K562 (cell line): ENCODE data around the gene RIIAD1. TPM values are rescaled to one million over a fixed set of nuclear protein-coding genes. Genes with fewer than 3 reads are reported as not detected.

Experiments
- CREBBP ChIP-seq: IDR thresholded peaks from one replicate; pipeline ENCODE4 v1.6.1; 2012; ENCODE audit warnings: low read depth, mild to moderate bottlenecking, control low read depth, inconsistent platforms, low read length
- EGR1 ChIP-seq: fragments of 450-650 bp; conservative IDR thresholded peaks from 2 replicates; pipeline ENCODE4 v1.6.1; 2017; ENCODE audit warnings: mild to moderate bottlenecking
- HMG20B ChIP-seq: fragments of 250-450 bp; sonication (Bioruptor Pico); IDR thresholded peaks from 2 replicates; pipeline ENCODE4 v1.5.0; 2021; ENCODE audit warnings: mild to moderate bottlenecking
- JUN ChIP-seq, 2 experiments: sonication (generic) in 1 of 2; formaldehyde crosslinking in 1 of 2; IDR thresholded peaks; 2 replicates each; pipeline versions ENCODE4 v1.6.1 to v1.8.0; 2012 to 2022; ENCODE audit warnings: borderline replicate concordance in 2 of 2, mild to moderate bottlenecking in 2 of 2, improper control_type of control experiment in 1 of 2, low read depth in 1 of 2, low read length in 1 of 2, missing genetic modification reagents in 1 of 2
- JUND ChIP-seq, 2 experiments: IDR thresholded peaks; 2 replicates in 1 of 2; 3 replicates in 1 of 2; pipeline ENCODE4 v1.6.1; 2011; ENCODE audit warnings: borderline replicate concordance in 2 of 2, low read depth in 2 of 2, low read length in 2 of 2, improper control_type of control experiment in 1 of 2, missing biosample characterization in 1 of 2, missing genetic modification characterization in 1 of 2, missing genetic modification reagents in 1 of 2
- MIER1 ChIP-seq: fragments of 450-650 bp; IDR thresholded peaks from 2 replicates; pipeline ENCODE4 v1.6.1; 2016; ENCODE audit warnings: antibody characterized with exemption, mild to moderate bottlenecking, low read depth
- NCOA6 ChIP-seq: fragments of 450-650 bp; IDR thresholded peaks from 2 replicates; pipeline ENCODE4 v1.6.1; 2017; ENCODE audit warnings: mild to moderate bottlenecking
- PRMT5 ChIP-seq: sonication (generic); formaldehyde crosslinking; IDR thresholded peaks from 2 replicates; pipeline ENCODE4 v1.5.0; 2020; ENCODE audit warnings: missing genetic modification reagents
- PTTG1 ChIP-seq: fragments of 450-650 bp; IDR thresholded peaks from 2 replicates; pipeline ENCODE4 v1.6.1; 2016; ENCODE audit warnings: low read depth, mild to moderate bottlenecking, missing genetic modification characterization, missing compliant biosample characterization
- RFX1 ChIP-seq: fragments of 450-650 bp; IDR thresholded peaks from 2 replicates; pipeline ENCODE4 v1.6.1; 2016; ENCODE audit warnings: mild to moderate bottlenecking, moderate library complexity
- SMARCC2 ChIP-seq: fragments of 450-650 bp; IDR thresholded peaks from 2 replicates; pipeline ENCODE4 v1.6.1; 2017; ENCODE audit warnings: antibody characterized with exemption, moderate library complexity, mild to moderate bottlenecking, low read depth
- TCFL5 ChIP-seq: fragments of 250-450 bp; sonication (Bioruptor Pico); conservative IDR thresholded peaks from 2 replicates; pipeline ENCODE4 v1.6.1; 2021; ENCODE audit warnings: mild to moderate bottlenecking, moderate library complexity, matching md5 sums
- ZNF140 ChIP-seq: fragments of 250-450 bp; sonication (Bioruptor Pico); IDR thresholded peaks from 2 replicates; pipeline ENCODE4 v1.8.0; 2021; ENCODE audit warnings: moderate library complexity, mild to moderate bottlenecking, inconsistent platforms
- polyA plus RNA-seq, 8 experiments: library from polyadenylated mRNA; depleted of rRNA in 4 of 8; stranded (reverse) in 5 of 8; unstranded in 3 of 8; fragments of >200 nt; fragmentation: Nextera tagmentation in 2 of 8; fragmentation: Illumina TruSeq in 1 of 8; extraction: Ambion mirVana in 2 of 8; extraction: Trizol in 1 of 8; gene quantifications; 2 replicates each; pipeline versions ENCODE4 v1.2.1 to v1.2.3, GENCODE V29; 2011 to 2014; ENCODE audit warnings: inconsistent platforms in 1 of 8, missing spikeins in 1 of 8
- total RNA-seq, 7 experiments: library from RNA; depleted of rRNA in 6 of 7; stranded (reverse); fragments of >200 nt in 6 of 7; fragmentation: Illumina TruSeq in 2 of 7; extraction: Trizol in 2 of 7; gene quantifications; 2 replicates each; pipeline versions ENCODE4 v1.2.1 to v1.2.3, GENCODE V29; 2011 to 2021; ENCODE audit warnings: low replicate concordance in 1 of 7
- TF ChIP-seq, protein P1 (sequence below): IDR thresholded peaks from 2 replicates; pipeline ENCODE4 v1.6.1; 2014; ENCODE audit warnings: antibody characterized with exemption
- TF ChIP-seq, protein P2 (sequence below): sonication (generic); formaldehyde crosslinking; IDR thresholded peaks from 2 replicates; pipeline ENCODE4 v1.8.1; 2022; ENCODE audit warnings: missing genetic modification reagents
- TF ChIP-seq, protein P3 (sequence below): fragments of 450-650 bp; conservative IDR thresholded peaks from 2 replicates; pipeline ENCODE4 v1.6.1; 2016; ENCODE audit warnings: missing genetic modification characterization, low read depth, mild to moderate bottlenecking, control low read depth, missing compliant biosample characterization
- TF ChIP-seq, protein P4 (sequence below): fragments of 450-650 bp; IDR thresholded peaks from 2 replicates; pipeline ENCODE4 v1.6.1; 2018; ENCODE audit not compliant: partially characterized antibody
- TF ChIP-seq, protein P5 (sequence below): fragments of 450-650 bp; IDR thresholded peaks from 2 replicates; pipeline ENCODE4 v1.6.1; 2017; ENCODE audit warnings: mild to moderate bottlenecking, moderate library complexity

The RIIAD1 gene
- total and polyA plus RNA-seq, 9 of the 15 experiments (the other 6 are each of a cell fraction or from before 2014, with no cell fraction given): not detected

DNA sequence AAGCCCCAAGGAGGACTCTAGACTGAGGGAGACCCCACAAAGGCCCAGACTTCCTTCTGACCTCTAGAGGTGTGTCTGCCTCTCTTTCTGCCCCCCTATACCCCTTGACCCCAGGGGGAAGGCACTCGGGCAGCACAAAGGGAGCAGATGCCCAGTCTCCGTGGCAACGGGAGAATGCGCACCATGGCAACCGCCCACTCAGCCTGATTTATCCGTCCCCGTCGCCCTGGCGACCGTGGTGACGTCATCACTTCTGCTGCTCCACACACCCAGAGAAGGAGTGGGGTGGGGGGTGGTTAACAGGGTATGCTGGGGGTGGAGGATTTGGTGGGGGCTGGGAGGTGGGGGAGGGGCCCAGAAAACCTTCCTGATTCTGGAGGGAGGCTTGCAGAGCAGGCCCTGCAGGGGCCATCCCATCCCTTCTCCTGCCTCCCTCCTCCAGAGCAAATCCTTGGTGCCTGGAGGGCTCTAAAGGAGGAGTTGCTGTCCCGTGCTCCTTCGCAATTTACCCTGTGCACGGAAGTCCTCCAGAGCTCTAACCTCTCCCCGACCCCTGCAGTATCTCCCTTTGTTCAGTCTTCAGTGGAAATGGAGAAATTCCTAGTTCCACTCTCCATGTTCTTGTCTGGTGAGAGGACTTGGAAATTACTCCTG, 11.0 kb upstream of the RIIAD1 start (continued):
- TF ChIP-seq, protein P1, sequence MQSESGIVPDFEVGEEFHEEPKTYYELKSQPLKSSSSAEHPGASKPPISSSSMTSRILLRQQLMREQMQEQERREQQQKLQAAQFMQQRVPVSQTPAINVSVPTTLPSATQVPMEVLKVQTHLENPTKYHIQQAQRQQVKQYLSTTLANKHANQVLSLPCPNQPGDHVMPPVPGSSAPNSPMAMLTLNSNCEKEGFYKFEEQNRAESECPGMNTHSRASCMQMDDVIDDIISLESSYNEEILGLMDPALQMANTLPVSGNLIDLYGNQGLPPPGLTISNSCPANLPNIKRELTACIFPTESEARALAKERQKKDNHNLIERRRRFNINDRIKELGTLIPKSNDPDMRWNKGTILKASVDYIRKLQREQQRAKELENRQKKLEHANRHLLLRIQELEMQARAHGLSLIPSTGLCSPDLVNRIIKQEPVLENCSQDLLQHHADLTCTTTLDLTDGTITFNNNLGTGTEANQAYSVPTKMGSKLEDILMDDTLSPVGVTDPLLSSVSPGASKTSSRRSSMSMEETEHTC: no peak
- TF ChIP-seq, protein P2, sequence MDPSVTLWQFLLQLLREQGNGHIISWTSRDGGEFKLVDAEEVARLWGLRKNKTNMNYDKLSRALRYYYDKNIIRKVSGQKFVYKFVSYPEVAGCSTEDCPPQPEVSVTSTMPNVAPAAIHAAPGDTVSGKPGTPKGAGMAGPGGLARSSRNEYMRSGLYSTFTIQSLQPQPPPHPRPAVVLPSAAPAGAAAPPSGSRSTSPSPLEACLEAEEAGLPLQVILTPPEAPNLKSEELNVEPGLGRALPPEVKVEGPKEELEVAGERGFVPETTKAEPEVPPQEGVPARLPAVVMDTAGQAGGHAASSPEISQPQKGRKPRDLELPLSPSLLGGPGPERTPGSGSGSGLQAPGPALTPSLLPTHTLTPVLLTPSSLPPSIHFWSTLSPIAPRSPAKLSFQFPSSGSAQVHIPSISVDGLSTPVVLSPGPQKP (CRISPR knock-in tag): no peak
- peak; percentile 97 for TF ChIP-seq JUND (IDR thresholded peaks at IDR 0.05; ENCODE audit: borderline replicate concordance, low read depth, low read length)
- peak; percentile 86; the same call in 2 of the 3 replicates for TF ChIP-seq JUND (tag; IDR thresholded peaks at IDR 0.05; ENCODE audit: borderline replicate concordance, low read depth, low read length)
- TF ChIP-seq NCOA6: no peak
- TF ChIP-seq SMARCC2: no peak
- TF ChIP-seq PRMT5 (CRISPR knock-in tag): no peak
- TF ChIP-seq HMG20B: no peak
- TF ChIP-seq MIER1: no peak
- TF ChIP-seq RFX1: peak; percentile 98
- TF ChIP-seq CREBBP: peak; percentile 86
- TF ChIP-seq ZNF140 (CRISPR knock-in tag): no peak
- peak; percentile 93 for TF ChIP-seq EGR1
- TF ChIP-seq, protein P3, sequence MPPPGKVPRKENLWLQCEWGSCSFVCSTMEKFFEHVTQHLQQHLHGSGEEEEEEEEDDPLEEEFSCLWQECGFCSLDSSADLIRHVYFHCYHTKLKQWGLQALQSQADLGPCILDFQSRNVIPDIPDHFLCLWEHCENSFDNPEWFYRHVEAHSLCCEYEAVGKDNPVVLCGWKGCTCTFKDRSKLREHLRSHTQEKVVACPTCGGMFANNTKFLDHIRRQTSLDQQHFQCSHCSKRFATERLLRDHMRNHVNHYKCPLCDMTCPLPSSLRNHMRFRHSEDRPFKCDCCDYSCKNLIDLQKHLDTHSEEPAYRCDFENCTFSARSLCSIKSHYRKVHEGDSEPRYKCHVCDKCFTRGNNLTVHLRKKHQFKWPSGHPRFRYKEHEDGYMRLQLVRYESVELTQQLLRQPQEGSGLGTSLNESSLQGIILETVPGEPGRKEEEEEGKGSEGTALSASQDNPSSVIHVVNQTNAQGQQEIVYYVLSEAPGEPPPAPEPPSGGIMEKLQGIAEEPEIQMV (tag): no peak
- TF ChIP-seq, protein P4, sequence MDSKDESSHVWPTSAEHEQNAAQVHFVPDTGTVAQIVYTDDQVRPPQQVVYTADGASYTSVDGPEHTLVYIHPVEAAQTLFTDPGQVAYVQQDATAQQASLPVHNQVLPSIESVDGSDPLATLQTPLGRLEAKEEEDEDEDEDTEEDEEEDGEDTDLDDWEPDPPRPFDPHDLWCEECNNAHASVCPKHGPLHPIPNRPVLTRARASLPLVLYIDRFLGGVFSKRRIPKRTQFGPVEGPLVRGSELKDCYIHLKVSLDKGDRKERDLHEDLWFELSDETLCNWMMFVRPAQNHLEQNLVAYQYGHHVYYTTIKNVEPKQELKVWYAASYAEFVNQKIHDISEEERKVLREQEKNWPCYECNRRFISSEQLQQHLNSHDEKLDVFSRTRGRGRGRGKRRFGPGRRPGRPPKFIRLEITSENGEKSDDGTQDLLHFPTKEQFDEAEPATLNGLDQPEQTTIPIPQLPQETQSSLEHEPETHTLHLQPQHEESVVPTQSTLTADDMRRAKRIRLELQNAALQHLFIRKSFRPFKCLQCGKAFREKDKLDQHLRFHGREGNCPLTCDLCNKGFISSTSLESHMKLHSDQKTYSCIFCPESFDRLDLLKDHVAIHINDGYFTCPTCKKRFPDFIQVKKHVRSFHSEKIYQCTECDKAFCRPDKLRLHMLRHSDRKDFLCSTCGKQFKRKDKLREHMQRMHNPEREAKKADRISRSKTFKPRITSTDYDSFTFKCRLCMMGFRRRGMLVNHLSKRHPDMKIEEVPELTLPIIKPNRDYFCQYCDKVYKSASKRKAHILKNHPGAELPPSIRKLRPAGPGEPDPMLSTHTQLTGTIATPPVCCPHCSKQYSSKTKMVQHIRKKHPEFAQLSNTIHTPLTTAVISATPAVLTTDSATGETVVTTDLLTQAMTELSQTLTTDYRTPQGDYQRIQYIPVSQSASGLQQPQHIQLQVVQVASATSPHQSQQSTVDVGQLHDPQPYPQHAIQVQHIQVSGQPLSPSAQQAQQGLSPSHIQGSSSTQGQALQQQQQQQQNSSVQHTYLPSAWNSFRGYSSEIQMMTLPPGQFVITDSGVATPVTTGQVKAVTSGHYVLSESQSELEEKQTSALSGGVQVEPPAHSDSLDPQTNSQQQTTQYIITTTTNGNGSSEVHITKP: no peak
- no peak for TF ChIP-seq PTTG1 (tag)
- TF ChIP-seq JUN (IDR thresholded peaks at IDR 0.05; ENCODE audit: borderline replicate concordance, low read depth, low read length): peak; percentile 88
- no peak for TF ChIP-seq JUN (CRISPR knock-in tag; IDR thresholded peaks at IDR 0.05; ENCODE audit: borderline replicate concordance)
- no peak for TF ChIP-seq TCFL5
- TF ChIP-seq, protein P5, sequence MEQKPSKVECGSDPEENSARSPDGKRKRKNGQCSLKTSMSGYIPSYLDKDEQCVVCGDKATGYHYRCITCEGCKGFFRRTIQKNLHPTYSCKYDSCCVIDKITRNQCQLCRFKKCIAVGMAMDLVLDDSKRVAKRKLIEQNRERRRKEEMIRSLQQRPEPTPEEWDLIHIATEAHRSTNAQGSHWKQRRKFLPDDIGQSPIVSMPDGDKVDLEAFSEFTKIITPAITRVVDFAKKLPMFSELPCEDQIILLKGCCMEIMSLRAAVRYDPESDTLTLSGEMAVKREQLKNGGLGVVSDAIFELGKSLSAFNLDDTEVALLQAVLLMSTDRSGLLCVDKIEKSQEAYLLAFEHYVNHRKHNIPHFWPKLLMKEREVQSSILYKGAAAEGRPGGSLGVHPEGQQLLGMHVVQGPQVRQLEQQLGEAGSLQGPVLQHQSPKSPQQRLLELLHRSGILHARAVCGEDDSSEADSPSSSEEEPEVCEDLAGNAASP: no peak
